Activated naive CD4-positive, alpha-beta T cell treated with anti-CD3 and anti-CD28 coated beads for 36 hours (primary cell): ENCODE measurements around the gene TTC24. TPM values are rescaled to one million over a fixed set of nuclear protein-coding genes. Genes with fewer than 3 reads are reported as not detected.

Experiments used
- CTCF ChIA-PET: fragments of 350-600 bp; sonication (Branson Sonifier 250); formaldehyde crosslinking; loops from one replicate; lab custom pipeline; 2021; ENCODE audit warnings: antibody characterized with exemption; lab: Charles Lee
- DNase-seq: peaks from one replicate; pipeline ENCODE4 v3.0.0-alpha.2; 2020
- H3K27ac Mint-ChIP-seq: one replicate; pipeline ENCODE4 v1.8.0; 2021; ENCODE audit warnings: mild to moderate bottlenecking, mixed read lengths
- H3K27me3 Mint-ChIP-seq: one replicate; pipeline ENCODE4 v1.8.0; 2021; ENCODE audit warnings: low read depth, mixed read lengths
- H3K36me3 Mint-ChIP-seq: one replicate; pipeline ENCODE4 v1.8.0; 2021; ENCODE audit warnings: low read depth, mixed read lengths
- H3K4me1 Mint-ChIP-seq: one replicate; pipeline ENCODE4 v1.8.0; 2021; ENCODE audit warnings: low read depth, mixed read lengths
- H3K4me3 Mint-ChIP-seq: one replicate; pipeline ENCODE4 v1.8.0; 2021; ENCODE audit warnings: mild to moderate bottlenecking, moderate library complexity, mixed read lengths
- H3K9me3 Mint-ChIP-seq: one replicate; pipeline ENCODE4 v1.8.0; 2021; ENCODE audit warnings: mixed read lengths
- intact Hi-C: fragments of 100-400 bp; cut with micrococcal nuclease; formaldehyde crosslinking; loops from one replicate; pipeline ENCODE4 v1.15.1; 2023
- total RNA-seq, 2 experiments: library from RNA; stranded (reverse); gene quantifications; one replicate each; pipeline ENCODE4 v1.2.3, GENCODE V29; 2021

Gene TTC24
- total RNA-seq, 2 experiments from 2014 or later = 3.1 to 3.9 TPM

DNA sequence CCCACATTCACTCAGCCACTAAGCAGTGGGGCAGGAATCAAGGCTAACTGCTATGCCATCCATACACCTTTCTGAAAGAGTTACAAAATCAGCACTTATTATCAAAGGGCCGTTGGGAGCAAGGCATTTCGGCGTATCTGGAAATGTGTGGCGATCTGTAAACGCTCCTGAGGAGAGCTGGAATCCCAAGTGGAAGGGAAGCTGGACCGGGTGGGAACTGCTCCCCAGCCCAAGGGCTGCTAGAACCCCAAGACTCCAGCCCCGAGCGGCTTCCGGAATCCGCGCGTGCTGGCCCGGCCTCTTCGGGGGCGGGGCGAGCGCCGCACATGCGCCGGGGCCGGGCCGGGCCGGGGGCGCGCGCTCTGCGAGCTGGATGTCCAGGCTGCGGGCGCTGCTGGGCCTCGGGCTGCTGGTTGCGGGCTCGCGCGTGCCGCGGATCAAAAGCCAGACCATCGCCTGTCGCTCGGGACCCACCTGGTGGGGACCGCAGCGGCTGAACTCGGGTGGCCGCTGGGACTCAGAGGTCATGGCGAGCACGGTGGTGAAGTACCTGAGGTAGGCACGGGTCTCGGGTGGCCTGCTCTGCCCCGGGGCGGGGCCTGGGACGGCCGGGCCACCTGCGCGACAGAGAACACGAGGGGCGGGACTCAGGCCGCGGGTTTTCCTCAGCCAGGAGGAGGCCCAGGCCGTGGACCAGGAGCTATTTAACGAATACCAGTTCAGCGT is 12.1 kb downstream of the TTC24 start, which contains the start of gene NAXE:
Gene NAXE, plus strand, starts transcription at position 345 of the 726 bp plus-strand sequence. Its CDS starts 29 bp downstream, at position 374.
- H3K4me1 Mint-ChIP-seq = peaks cover 28% of the 10 kb centered on the region
- peaks cover 13% of the 10 kb centered on the region for H3K36me3 Mint-ChIP-seq
- no peaks in the 10 kb centered on the region for H3K9me3 Mint-ChIP-seq
- intact Hi-C loops = loop anchor here (1.0 kb wide), 2 partner anchors 9 to 10 kb away; partner anchors contain the start of gene GPATCH4
- peak; percentile 71 for DNase-seq
- H3K4me3 Mint-ChIP-seq = peak within 1 kb of the TSS; percentile 83
- H3K27me3 Mint-ChIP-seq = no peaks in the 10 kb centered on the region
- peak within 1 kb of the TSS; percentile 88 for H3K27ac Mint-ChIP-seq
- CTCF ChIA-PET = interaction anchor here (0.9 to 3.6 kb wide), 14 partner anchors 8 to 136 kb away, joined by 3 to 21 read pairs (median 4); no protein-coding TSS in a partner anchor

- intact Hi-C loops = no loop called here
These were observed 12.8 kb downstream of the TTC24 start for GRCh38 chr1:156592158-156592909.

DNA sequence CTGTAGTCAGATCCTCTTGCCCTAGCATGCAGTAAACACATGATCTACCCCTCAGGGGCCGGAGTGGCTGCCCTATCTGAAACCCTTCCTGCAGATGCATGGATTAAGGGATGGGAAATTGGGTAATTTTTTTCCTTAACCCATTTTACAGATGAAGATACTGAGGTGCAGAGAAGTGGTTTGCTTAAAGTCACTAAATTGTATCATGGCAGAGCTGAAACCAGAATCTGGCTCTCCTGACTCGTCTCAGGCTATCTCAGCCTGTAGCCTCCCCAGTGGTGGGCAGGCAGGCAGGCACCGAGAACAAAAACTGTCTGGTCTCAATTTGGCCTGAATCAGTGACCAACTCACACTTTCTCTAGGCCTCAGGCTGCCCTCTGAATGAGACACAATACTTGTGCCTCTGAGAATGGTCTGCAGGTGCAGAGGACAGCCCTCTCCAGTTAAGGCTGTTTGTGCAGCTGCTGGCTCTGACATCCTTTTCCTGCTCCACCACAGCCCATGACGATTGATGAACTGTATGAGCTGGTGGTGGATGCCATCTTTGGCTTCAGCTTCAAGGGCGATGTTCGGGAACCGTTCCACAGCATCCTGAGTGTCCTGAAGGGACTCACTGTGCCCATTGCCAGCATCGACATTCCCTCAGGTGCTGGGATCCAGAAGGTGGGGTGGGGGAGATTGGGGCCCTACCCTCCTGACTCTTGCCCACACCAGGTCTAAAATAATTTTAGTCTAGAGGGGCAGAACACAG is 13.6 kb downstream of the TTC24 start:
- Mint-ChIP-seq H3K9me3 (no peaks in the 10 kb centered on the region), H3K27ac (peak overlapping the region; percentile 69), H3K4me1 (peaks cover 32% of the 10 kb centered on the region), H3K4me3 (peak overlapping the region; percentile 83), H3K27me3 (no peaks in the 10 kb centered on the region), H3K36me3 (peaks cover 20% of the 10 kb centered on the region)
- intact Hi-C loops = no loop called here
- CTCF ChIA-PET = interaction anchor here (1.0 to 3.6 kb wide), 7 partner anchors 9 to 112 kb away, joined by 3 to 21 read pairs (median 4); no protein-coding TSS in a partner anchor
- no peak for DNase-seq

More at GRCh38 chr1:156592158-156592909, 12.8 kb downstream of the TTC24 start:
- Mint-ChIP-seq H3K4me3 (peak overlapping the region; percentile 83), H3K9me3 (no peaks in the 10 kb centered on the region), H3K4me1 (peaks cover 30% of the 10 kb centered on the region), H3K27ac (peak overlapping the region; percentile 69), H3K36me3 (peaks cover 18% of the 10 kb centered on the region), H3K27me3 (no peaks in the 10 kb centered on the region)
- CTCF ChIA-PET = interaction anchor here (1.1 to 3.6 kb wide), 7 partner anchors 10 to 112 kb away, joined by 3 to 21 read pairs (median 5); no protein-coding TSS in a partner anchor
- DNase-seq = no peak

- no peaks in the 10 kb centered on the region for H3K9me3 Mint-ChIP-seq
These were observed 14.1 kb downstream of the TTC24 start for GRCh38 chr1:156593661-156593989.

DNA sequence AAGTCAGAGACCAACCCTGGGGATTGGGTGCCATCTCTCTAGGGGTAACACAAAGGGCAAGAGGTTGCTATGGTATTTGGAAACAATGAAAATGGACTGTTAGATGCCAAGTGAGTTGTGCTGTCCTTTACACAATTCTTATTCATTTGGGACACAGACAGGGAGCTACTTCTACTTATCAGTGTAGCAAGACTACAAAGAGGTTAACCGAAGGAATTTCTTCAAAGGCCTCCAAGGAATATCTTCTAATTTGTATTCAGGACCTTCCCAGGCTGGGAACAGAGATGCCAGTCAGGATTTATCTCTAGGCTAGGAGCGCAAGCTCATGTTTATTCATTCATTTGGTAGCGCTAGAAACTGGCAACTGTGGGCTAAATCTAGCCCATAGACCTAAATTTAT is 14.7 kb downstream of the TTC24 start:
- CTCF ChIA-PET = interaction anchor here (0.5 to 3.6 kb wide), 10 partner anchors 9 to 148 kb away, joined by 3 to 21 read pairs (median 4); no protein-coding TSS in a partner anchor
- Mint-ChIP-seq H3K9me3 (no peaks in the 10 kb centered on the region), H3K4me1 (peaks cover 43% of the 10 kb centered on the region), H3K36me3 (peaks cover 30% of the 10 kb centered on the region), H3K4me3 (no peak overlapping the region), H3K27ac (peak overlapping the region; percentile 16), H3K27me3 (no peaks in the 10 kb centered on the region)
- no peak for DNase-seq
- intact Hi-C loops = no loop called here

More at GRCh38 chr1:156593661-156593989, 14.1 kb downstream of the TTC24 start:
- H3K4me3 Mint-ChIP-seq = no peak overlapping the region
- peaks cover 25% of the 10 kb centered on the region for H3K36me3 Mint-ChIP-seq
- peaks cover 37% of the 10 kb centered on the region for H3K4me1 Mint-ChIP-seq
- no peak overlapping the region for H3K27ac Mint-ChIP-seq
- no peak for DNase-seq
- intact Hi-C loops = no loop called here
- H3K27me3 Mint-ChIP-seq = no peaks in the 10 kb centered on the region
- CTCF ChIA-PET = interaction anchor here (1.0 to 3.6 kb wide), 5 partner anchors 10 to 113 kb away, joined by 3 to 21 read pairs (median 4); no protein-coding TSS in a partner anchor

DNA sequence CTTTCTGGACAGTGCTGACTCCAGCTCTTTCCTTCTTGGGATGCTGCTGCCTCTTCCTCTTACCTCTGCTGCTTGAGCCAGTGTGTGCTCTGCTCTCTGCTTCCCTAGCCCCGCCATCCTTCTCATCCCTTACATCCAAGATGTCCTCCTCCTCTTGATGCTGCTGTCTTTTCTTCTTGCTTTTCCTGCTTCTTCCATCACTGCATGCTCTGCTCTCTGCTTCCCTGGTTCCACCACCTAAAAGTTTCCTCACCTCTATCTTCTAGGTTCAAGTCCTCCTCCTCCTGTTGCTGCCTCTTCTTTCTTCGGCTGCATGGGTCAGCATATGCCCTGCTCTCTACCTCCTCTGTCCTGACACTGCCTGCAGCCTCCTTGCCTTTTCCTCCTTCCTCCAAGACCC is 15.5 kb downstream of the TTC24 start:
- H3K36me3 Mint-ChIP-seq = peaks cover 32% of the 10 kb centered on the region
- no peaks in the 10 kb centered on the region for H3K27me3 Mint-ChIP-seq
- peak overlapping the region; percentile 3 for H3K27ac Mint-ChIP-seq
- intact Hi-C loops = no loop called here
- CTCF ChIA-PET = interaction anchor here (1.0 to 2.5 kb wide), 4 partner anchors 10 to 149 kb away, joined by 3 to 7 read pairs (median 5); no protein-coding TSS in a partner anchor
- H3K4me3 Mint-ChIP-seq = no peak overlapping the region
- peaks cover 50% of the 10 kb centered on the region for H3K4me1 Mint-ChIP-seq
- no peaks in the 10 kb centered on the region for H3K9me3 Mint-ChIP-seq
- DNase-seq = no peak

DNA sequence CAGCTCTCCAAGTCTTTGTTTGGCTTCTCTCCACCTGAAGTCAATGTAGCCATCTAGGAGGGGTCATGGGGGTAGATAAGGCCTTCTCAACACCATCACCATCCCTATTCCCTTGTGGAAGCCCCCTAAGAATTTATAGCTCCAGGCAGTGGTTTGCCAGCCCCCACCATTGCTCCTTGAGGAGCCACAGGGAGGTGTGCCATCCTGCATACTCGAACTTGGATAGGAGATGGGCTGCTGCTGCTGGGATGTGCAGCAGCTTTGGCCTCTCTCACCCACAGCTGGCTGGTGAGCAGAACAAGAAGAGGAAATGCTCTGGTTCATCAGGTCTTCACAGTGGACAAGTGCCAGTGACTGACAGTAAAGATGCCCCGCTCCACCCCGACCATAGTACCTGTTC is 16.9 kb downstream of the TTC24 start:
- Mint-ChIP-seq H3K4me1 (peaks cover 53% of the 10 kb centered on the region), H3K27ac (peak overlapping the region; percentile 55), H3K36me3 (peaks cover 36% of the 10 kb centered on the region), H3K9me3 (no peaks in the 10 kb centered on the region), H3K4me3 (no peak overlapping the region), H3K27me3 (no peaks in the 10 kb centered on the region)
- CTCF ChIA-PET = interaction anchor here (0.6 to 1.2 kb wide), 3 partner anchors 12 to 93 kb away, joined by 3 read pairs; no protein-coding TSS in a partner anchor
- DNase-seq = no peak
- intact Hi-C loops = no loop called here

- Mint-ChIP-seq H3K36me3 (peaks cover 34% of the 10 kb centered on the region), H3K4me1 (peaks cover 58% of the 10 kb centered on the region)
These were observed 18.6 kb downstream of the TTC24 start for GRCh38 chr1:156598125-156598524.

GRCh38 chr1:156598731-156599432 is 19.4 kb downstream of the TTC24 start:
- no peak for DNase-seq
- peak overlapping the region; percentile 97 for H3K27ac Mint-ChIP-seq
- intact Hi-C loops = no loop called here
- CTCF ChIA-PET = interaction anchor here (0.6 to 2.0 kb wide), 10 partner anchors 8 to 118 kb away, joined by 3 to 10 read pairs (median 4); partner anchors contain the start of gene NAXE
- no peaks in the 10 kb centered on the region for H3K9me3 Mint-ChIP-seq
- H3K4me1 Mint-ChIP-seq = peaks cover 56% of the 10 kb centered on the region
- H3K36me3 Mint-ChIP-seq = peaks cover 32% of the 10 kb centered on the region
- no peaks in the 10 kb centered on the region for H3K27me3 Mint-ChIP-seq
- no peak overlapping the region for H3K4me3 Mint-ChIP-seq

More at GRCh38 chr1:156598125-156598524, 18.6 kb downstream of the TTC24 start:
- DNase-seq = no peak
- intact Hi-C loops = no loop called here
- Mint-ChIP-seq H3K4me3 (no peak overlapping the region), H3K27ac (peak overlapping the region; percentile 9), H3K27me3 (no peaks in the 10 kb centered on the region), H3K9me3 (no peaks in the 10 kb centered on the region)
- CTCF ChIA-PET = interaction anchor here (1.2 to 1.9 kb wide), 4 partner anchors 10 to 117 kb away, joined by 3 to 5 read pairs (median 4); no protein-coding TSS in a partner anchor

- H3K27ac Mint-ChIP-seq = peak overlapping the region; percentile 97
- CTCF ChIA-PET = interaction anchor here (0.7 to 2.0 kb wide), 8 partner anchors 8 to 119 kb away, joined by 3 to 10 read pairs (median 4); partner anchors contain the start of gene NAXE
- no peak for DNase-seq
- intact Hi-C loops = loop anchor here (1.0 to 2.0 kb wide), 2 partner anchors 8 to 15 kb away; no protein-coding TSS in a partner anchor
- H3K36me3 Mint-ChIP-seq = peaks cover 30% of the 10 kb centered on the region
- H3K4me1 Mint-ChIP-seq = peaks cover 53% of the 10 kb centered on the region
- no peaks in the 10 kb centered on the region for H3K9me3 Mint-ChIP-seq
- peak overlapping the region; percentile 91 for H3K4me3 Mint-ChIP-seq
- H3K27me3 Mint-ChIP-seq = no peaks in the 10 kb centered on the region
These were observed 20.3 kb downstream of the TTC24 start for GRCh38 chr1:156599811-156600210.
